ENCODE data around the gene KIF9. TPM values are rescaled to one million over a fixed set of nuclear protein-coding genes. Genes with fewer than 3 reads are reported as not detected.
"Not testable (repeated sequence)": the region's sequence is repeated elsewhere in the genome, so short reads cannot be mapped to it uniquely, and the experiment has no call there.

Gene KIF9
- polyA plus RNA-seq, 5 donors = 14.6 to 19.1 (median 15.4) TPM

DNA sequence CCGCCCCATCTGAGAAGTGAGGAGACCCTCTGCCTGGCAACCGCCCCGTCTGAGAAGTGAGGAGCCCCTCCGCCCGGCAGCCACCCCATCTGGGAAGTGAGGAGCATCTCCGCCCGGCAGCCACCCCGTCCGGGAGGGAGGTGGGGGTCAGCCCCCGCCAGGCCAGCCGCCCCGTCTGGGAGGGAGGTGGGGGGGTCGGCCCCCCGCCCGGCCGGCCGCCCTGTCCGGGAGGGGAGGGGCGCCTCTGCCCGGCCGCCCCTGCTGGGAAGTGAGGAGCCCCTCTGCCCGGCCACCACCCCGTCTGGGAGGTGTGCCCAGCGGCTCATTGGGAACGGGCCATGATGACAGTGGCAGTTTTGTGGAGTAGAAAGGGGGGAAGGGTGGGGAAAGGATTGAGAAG, 26.3 kb downstream of the KIF9 start:
- not testable (repeated sequence) for DNase-seq

DNA sequence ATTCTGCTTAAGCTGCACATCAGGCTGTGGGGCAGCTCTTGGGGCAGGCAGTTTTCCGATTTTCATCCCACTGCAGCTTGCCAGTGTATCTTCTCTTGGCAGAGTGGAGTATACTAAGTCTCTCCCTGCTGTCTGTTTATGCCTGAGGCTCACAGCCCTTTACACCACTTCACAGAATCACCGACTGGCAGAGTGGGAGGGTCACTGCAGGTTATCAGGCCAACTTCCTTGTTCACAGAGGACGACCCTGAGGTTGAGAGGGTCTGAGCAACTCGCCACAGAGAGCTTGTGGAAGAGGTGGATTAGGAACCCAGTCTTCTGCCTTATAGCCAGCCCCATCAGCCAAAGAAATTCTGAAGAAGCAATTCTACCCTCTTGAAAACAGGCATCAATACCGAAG, 30.9 kb downstream of the KIF9 start:
- DNase-seq = no peak

- not testable (repeated sequence) for DNase-seq
Observed at GRCh38 chr3:47251085-47251484, 31.5 kb downstream of the KIF9 start.

GRCh38 chr3:47250309-47251060, 32.1 kb downstream of the KIF9 start:
- DNase-seq = peak in 1 of 2 donors; percentile 11

- DNase-seq = no peak
Observed at GRCh38 chr3:47247131-47248064, 35.2 kb downstream of the KIF9 start.

DNA sequence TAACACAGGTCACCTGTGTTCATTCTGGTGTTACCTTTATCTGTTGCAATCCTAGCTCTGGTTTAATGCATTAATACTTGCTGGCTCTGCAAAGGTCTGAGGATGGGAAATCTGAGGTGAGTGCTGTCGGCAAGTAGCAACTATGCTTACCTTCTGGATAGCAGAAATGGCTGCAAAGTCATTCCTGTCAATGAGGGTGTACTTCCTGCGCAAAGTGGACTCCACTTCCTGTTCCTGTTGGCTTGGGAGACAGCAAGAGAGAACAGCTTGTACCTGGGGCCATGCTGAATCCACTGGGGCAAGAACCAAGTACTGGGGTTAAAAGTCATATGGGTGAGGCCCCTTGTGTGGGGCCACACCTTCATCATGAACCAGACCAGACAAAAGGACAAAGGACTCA, 37.3 kb downstream of the KIF9 start:
- no peak for DNase-seq

- DNase-seq = no peak
Observed at GRCh38 chr3:47244531-47245100, 38.0 kb downstream of the KIF9 start.

- no peak for DNase-seq
Observed at GRCh38 chr3:47243419-47244147, 39.0 kb downstream of the KIF9 start.

DNA sequence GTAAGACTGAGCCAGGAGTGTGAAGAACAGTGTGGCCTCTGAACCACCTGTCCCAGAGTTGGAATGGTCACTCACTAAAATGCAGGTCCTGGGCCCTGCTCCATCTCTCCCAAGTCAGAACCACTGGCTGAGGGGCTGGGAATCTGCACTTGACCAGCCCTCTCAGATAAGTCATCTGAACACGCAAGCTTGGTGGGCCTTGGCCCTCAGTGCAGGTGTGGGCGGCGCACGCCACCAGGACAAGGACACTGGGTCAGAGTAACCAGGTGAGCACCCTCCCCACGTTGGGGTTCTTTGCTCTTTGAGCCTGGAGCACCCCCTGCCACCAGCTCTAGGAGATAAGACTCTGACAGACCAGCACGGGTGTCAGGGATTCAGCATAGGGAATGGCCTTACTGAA, 42.7 kb downstream of the KIF9 start:
- DNase-seq = no peak

GRCh38 chr3:47238017-47238416, 44.6 kb downstream of the KIF9 start:
- DNase-seq = no peak

DNA sequence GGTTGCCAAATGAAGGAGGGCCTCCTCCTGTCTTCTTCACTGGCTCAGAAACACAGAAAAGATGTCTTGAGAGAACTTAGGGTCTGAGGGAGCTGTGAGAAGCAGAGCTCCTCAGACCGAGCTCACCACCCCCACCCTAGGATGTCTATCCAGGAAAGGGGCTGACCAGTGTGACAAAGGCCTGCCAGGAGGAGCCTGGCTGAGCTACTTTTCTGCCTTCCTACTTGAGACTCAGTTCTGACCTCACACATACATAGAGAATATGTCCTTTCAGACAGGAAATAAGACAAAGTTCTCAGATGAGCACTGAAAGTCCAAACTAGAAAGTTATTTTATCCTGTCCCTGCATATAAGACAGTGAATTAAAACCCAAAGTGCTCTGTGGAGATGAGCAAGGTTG, 54.5 kb downstream of the KIF9 start:
- no peak for DNase-seq

DNA sequence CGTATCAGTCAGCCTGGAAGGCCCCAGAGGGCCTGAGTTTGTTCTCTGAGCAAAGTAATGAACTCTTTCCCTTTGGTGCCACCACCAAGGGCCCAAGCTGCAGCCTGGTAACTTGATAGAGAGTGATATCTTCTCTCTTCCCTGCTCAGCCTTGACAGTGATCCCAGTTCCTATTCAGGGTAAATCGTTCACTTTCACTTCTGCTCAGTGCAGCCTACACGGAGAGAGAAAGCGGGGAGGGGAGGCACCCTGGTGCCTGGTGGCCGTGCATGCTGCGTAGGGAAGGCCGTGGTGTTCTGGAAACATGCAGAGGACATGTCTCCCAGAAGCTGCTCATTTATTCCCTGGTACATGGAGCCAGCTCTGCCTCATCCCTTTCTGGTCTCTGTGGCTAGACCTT, 54.9 kb downstream of the KIF9 start:
- DNase-seq = no peak

DNA sequence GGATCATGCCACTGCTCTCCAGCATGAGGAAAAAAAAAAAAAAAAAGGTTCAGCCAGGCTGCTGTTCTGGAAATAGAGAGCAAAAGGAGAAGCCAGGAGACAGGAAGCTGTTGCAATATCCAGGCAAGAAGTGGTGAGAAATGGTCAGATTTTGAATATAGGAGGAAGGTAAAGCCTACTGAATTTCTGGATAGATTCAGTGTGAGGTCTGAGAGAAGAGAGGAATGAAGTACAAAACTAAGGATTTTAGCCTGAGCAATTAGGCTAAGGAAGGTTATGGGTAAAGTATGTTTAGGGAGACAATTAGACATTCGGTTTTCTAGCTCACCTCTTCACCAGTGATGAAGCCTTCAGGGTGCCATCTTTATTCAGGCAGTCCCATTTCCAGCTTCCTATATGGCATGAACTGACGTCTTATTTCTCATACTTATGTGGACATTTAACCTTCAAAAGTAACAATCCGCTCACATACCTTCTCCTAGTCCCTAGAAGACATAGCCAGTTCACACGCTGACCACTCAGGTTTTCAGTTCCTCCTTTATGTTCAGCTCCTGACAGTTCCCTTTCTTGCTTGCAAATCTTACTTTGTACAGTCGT, 57.2 kb downstream of the KIF9 start:
- no peak for DNase-seq

- no peak for DNase-seq
Observed at GRCh38 chr3:47223755-47224154, 58.8 kb downstream of the KIF9 start.

GRCh38 chr3:47221798-47222197, 60.8 kb downstream of the KIF9 start:
- DNase-seq = no peak

DNA sequence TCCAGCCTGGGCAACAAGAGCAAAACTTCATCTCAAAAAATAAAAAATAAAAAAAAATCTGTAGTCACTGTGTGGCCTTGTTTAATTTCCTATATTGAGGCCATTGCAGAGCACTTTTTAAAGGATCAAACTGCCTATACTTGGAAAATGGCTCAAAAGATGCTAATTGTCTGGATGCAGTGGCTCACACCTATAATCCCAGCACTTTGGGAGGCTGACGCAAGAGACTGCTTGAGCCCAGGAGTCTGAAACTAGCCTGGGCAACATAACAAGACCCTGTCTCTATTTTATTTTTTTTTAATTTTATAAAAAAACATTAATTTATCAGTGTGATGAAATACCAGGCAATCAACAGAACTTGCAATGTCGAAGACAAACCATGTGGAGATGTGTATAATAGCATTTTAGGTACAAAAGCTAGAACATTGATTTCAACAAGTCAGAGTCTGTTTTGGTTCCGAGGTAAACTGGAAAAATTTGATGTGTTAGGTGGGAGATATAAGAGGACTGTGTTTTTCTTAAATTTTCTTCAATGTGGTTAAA, 71.7 kb downstream of the KIF9 start:
- DNase-seq = no peak

- DNase-seq = not testable (repeated sequence)
Observed at GRCh38 chr3:47206022-47206421, 76.6 kb downstream of the KIF9 start.

- DNase-seq = no peak
Observed at GRCh38 chr3:47204875-47205274, 77.7 kb downstream of the KIF9 start.

GRCh38 chr3:47202542-47202941, 80.1 kb downstream of the KIF9 start:
- no peak for DNase-seq

DNA sequence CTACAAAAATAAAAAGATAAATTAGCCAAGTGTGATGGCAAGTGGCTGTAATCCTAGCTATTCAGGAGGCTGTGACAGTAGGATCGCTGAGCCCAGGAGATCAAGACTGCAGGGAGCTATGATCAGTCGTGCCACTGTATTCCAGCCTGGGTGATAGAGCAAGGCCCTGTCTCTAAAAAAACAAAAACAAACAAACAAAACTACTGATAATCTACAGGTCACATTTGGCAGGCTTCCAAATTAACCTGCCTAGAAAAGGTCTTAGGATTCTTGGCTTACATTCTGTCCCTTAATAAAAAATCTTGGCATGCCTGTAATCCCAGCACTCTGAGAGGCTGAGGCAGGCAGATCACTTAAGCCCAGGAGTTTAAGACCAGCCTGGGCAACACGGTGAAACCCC, 85.3 kb downstream of the KIF9 start:
- no peak for DNase-seq

DNA sequence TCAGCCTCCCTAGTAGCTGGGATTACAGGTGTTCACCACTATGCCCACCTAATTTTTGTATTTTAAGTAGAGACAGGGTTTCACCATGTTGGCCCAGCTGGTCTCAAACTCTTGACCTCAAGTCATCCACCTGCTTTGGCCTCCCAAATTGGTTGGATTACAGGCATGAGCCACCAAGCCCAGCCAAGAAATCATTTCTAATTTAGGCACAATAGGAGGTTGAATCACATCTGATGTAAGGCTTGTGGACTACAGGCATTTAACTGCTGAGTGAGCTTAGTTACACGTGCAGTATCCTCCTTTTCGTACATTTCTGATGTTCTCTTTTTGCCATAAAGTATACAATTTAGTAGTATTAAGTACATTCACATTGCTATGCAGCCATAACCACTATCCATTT, 87.6 kb downstream of the KIF9 start:
- DNase-seq = no peak
